Heart left ventricle (tissue), 16 donors: ENCODE measurements around the gene TMEM51. TPM values are rescaled to one million over a fixed set of nuclear protein-coding genes. Genes with fewer than 3 reads are reported as not detected.
"Not testable (repeated sequence)": the region's sequence is repeated elsewhere in the genome, so short reads cannot be mapped to it uniquely, and the experiment has no call there.

Experiments used
- ATAC-seq, 4 donors: fragments of 200-7000 bp; cut with Tn5 transposase; one replicate each; pipeline ENCODE4 v1.9.1; 2020 to 2022; ENCODE audit warnings: moderate library complexity in 4 of 4, mild to moderate bottlenecking in 3 of 4, moderate number of reproducible peaks in 1 of 4
- DNase-seq, 5 donors: peaks; one replicate each; pipeline ENCODE4 v3.0.0-alpha.2; 2020
- H3K27ac ChIP-seq, 12 donors: fragments of 200-600 bp; sonication (generic) in 4 of 12; one replicate each; pipeline versions ENCODE4 v1.5.0 to v1.8.0; 2016 to 2022; ENCODE audit warnings: mild to moderate bottlenecking in 2 of 12
- H3K27me3 ChIP-seq, 9 donors: fragments of 200-600 bp; sonication (generic) in 2 of 9; one replicate each; pipeline versions ENCODE4 v1.5.1 to v1.8.0; 2016 to 2022; ENCODE audit warnings: mild to moderate bottlenecking in 3 of 9
- H3K36me3 ChIP-seq, 9 donors: fragments of 200-600 bp; sonication (generic) in 2 of 9; one replicate each; pipeline versions ENCODE4 v1.5.0 to v1.8.0; 2018 to 2022; ENCODE audit warnings: mild to moderate bottlenecking in 2 of 9
- H3K4me1 ChIP-seq, 12 donors: fragments of 200-600 bp; sonication (generic) in 4 of 12; one replicate each; pipeline versions ENCODE4 v1.5.0 to v1.8.0; 2016 to 2022; ENCODE audit warnings: mild to moderate bottlenecking in 3 of 12
- H3K4me3 ChIP-seq, 12 donors: fragments of 200-600 bp; sonication (generic) in 4 of 12; one replicate each; pipeline versions ENCODE4 v1.5.0 to v1.8.0; 2017 to 2022; ENCODE audit warnings: mild to moderate bottlenecking in 9 of 12, moderate library complexity in 4 of 12
- H3K9me3 ChIP-seq, 12 donors: fragments of 200-600 bp; sonication (generic) in 4 of 12; one replicate each; pipeline versions ENCODE4 v1.5.0 to v1.8.0; 2016 to 2022; ENCODE audit warnings: mild to moderate bottlenecking in 1 of 12
- CTCF ChIP-seq, 12 donors: fragments of 200-600 bp; sonication (generic) in 4 of 12; IDR thresholded peaks; one replicate each; pipeline versions ENCODE4 v1.5.0 to v1.8.0; 2018 to 2022; ENCODE audit warnings: antibody characterized with exemption in 12 of 12, mild to moderate bottlenecking in 5 of 12
- POLR2A ChIP-seq, 2 donors: fragments of 450-650 bp; IDR thresholded peaks; one replicate each; pipeline ENCODE4 v1.6.1; 2017; ENCODE audit warnings: antibody characterized with exemption in 2 of 2, mild to moderate bottlenecking in 2 of 2, moderate library complexity in 2 of 2
- WGBS, 4 donors: extraction: QIAGEN DNeasy Blood & Tissue Kit in 2 of 4; methylation state at CpG; one replicate each; pipeline versions ENCODE4 v1.1.5 to v1.1.7; 2013 to 2018; 5-methylcytosine and 5-hydroxymethylcytosine counted together
- intact Hi-C, 10 donors: fragments of 100-400 bp; cut with DNase I; formaldehyde crosslinking; loops; one replicate each; pipeline versions ENCODE4 v1.11.1 to v1.14.2; 2022
- polyA plus RNA-seq, 2 donors: library from polyadenylated mRNA; stranded (reverse); fragments of 200-250 nt; gene quantifications; one replicate each; pipeline ENCODE4 v1.2.3, GENCODE V29; 2013
- total RNA-seq, 9 donors: library from RNA; depleted of rRNA in 2 of 9; stranded (reverse); fragments of >200 nt in 2 of 9; fragmentation: NEBNext Ultra II Directional in 3 of 9; extraction: Animal tissue kit (Norgen Biotek cat#: 25700) in 3 of 9; gene quantifications; one replicate each; pipeline versions ENCODE4 v1.1.0 to v1.2.4, GENCODE V29; 2016 to 2023
- donor health status: ischemic (EF 13 %, LVEDD 7.1; RV severe dilation, severe dysfunction).
- donor health status: healthy with polysubstance abuse.
- donor health status: DM: no; HTN: yes; CAD: no.
- donor health status: DM: no; HTN: no; CAD: no.
- donor health status: ischemic (EF 25% LVEDD 6.9; RV normal size, moderate dysfunction).
- donor health status: ischemic (EF 25% LVEDD 5.7; RV mildly dilated, moderate dysfunction).
- donor health status: healthy.
- donor health status: DM: yes; HTN: yes; CAD: no.
- donor health status: ischemic (EF 35%, LVEDD 5.7; RV mildly dilated, moderate dysfunction).
- donor health status: nonischemic (EF 11% LVEDD 7.7; RV severe dilation, severe dysfunction).
- donor health status: DM: yes; HTN: yes; CAD: no.
- donor health status: PGD.
- donor health status: ischemic (EF 29% LVEDD 5.4; RV normal size, mild dysfunction).
- donor health status: nonischemic (EF 23%, LVEDD 6.1; RV moderate dilation, normal function).

Gene TMEM51
- total and polyA plus RNA-seq, 11 donors = 2.0 to 9.5 (median 3.8) TPM

- TF ChIP-seq CTCF (IDR thresholded peaks at IDR 0.05) = no peak
- TF ChIP-seq POLR2A (IDR thresholded peaks at IDR 0.05) = no peak
- Histone ChIP-seq H3K9me3 (peaks cover 0 to 9% (median 0%) of the 10 kb centered on the region in 12 donors), H3K4me1 (no peaks in the 10 kb centered on the region), H3K27ac (no peak overlapping the region), H3K4me3 (no peak overlapping the region), H3K27me3 (peaks cover 0 to 14% (median 0%) of the 10 kb centered on the region in 9 donors), H3K36me3 (no peaks in the 10 kb centered on the region)
- DNase-seq (no peak), ATAC-seq (no peak)
- 68 to 83% (median 81%) methylated on average over 2 of the region's 2 CpGs for WGBS, 4 donors
- intact Hi-C loops = loop anchor here in 1 of 10 donors (10.0 kb wide), 1 partner anchor 282 kb away; no protein-coding TSS in a partner anchor
These were observed 20.6 kb upstream of the TMEM51 start for GRCh38 chr1:15132965-15133364.

GRCh38 chr1:15134285-15134684 is 19.3 kb upstream of the TMEM51 start:
- H3K36me3 ChIP-seq = no peaks in the 10 kb centered on the region
- H3K9me3 ChIP-seq = peaks cover 0 to 9% (median 0%) of the 10 kb centered on the region in 12 donors
- DNase-seq (no peak), ATAC-seq (no peak)
- intact Hi-C loops = loop anchor here in 1 of 10 donors (10.0 kb wide), 1 partner anchor 281 kb away; no protein-coding TSS in a partner anchor
- no peak overlapping the region for H3K27ac ChIP-seq
- H3K27me3 ChIP-seq = peaks cover 0 to 14% (median 0%) of the 10 kb centered on the region in 9 donors
- no peak overlapping the region for H3K4me3 ChIP-seq
- no peaks in the 10 kb centered on the region for H3K4me1 ChIP-seq
- TF ChIP-seq POLR2A (IDR thresholded peaks at IDR 0.05) = no peak
- no peak for TF ChIP-seq CTCF (IDR thresholded peaks at IDR 0.05)
- WGBS, 4 donors = 55 to 82% (median 66%) methylated on average over 2 of the region's 2 CpGs

- ATAC-seq, H3K4me3 ChIP-seq, H3K4me1 ChIP-seq, H3K9me3 ChIP-seq, H3K36me3 ChIP-seq, H3K27ac ChIP-seq, DNase-seq: not testable (repeated sequence)
- 78 to 87% (median 83%) methylated on average over 8 to 10 of the region's 10 CpGs for WGBS, 4 donors
- intact Hi-C loops = loop anchor here in 1 of 10 donors (10.0 kb wide), 1 partner anchor 279 kb away; no protein-coding TSS in a partner anchor
- H3K27me3 ChIP-seq = peaks cover 0 to 14% (median 0%) of the 10 kb centered on the region in 9 donors
These were observed 17.9 kb upstream of the TMEM51 start for GRCh38 chr1:15135604-15136003.

GRCh38 chr1:15137809-15138208 is 15.7 kb upstream of the TMEM51 start:
- TF ChIP-seq POLR2A (IDR thresholded peaks at IDR 0.05) (no peak), CTCF (IDR thresholded peaks at IDR 0.05) (no peak)
- Histone ChIP-seq H3K9me3 (peaks cover 0 to 6% (median 0%) of the 10 kb centered on the region in 12 donors), H3K36me3 (no peaks in the 10 kb centered on the region), H3K4me3 (no peak overlapping the region), H3K27ac (no peak overlapping the region), H3K27me3 (peaks cover 0 to 14% (median 0%) of the 10 kb centered on the region in 9 donors), H3K4me1 (peaks cover 0 to 16% (median 0%) of the 10 kb centered on the region in 12 donors)
- DNase-seq (no peak), ATAC-seq (no peak)
- intact Hi-C loops = loop anchor here in 1 of 10 donors (10.0 kb wide), 1 partner anchor 277 kb away; no protein-coding TSS in a partner anchor
- WGBS, 4 donors = 52 to 72% (median 59%) methylated on average over 6 of the region's 6 CpGs
